Neuronal stem cell (in vitro differentiated cells): ENCODE data around the gene LRRC32.

Experiments used
- DNase-seq: peaks from one replicate; pipeline ENCODE4 v3.0.0-alpha.2; 2013; ENCODE audit warnings: low spot score
- H2AFZ ChIP-seq: one replicate; pipeline ENCODE4 v1.6.1; 2013; ENCODE audit warnings: mild to moderate bottlenecking, low read length, inconsistent platforms
- H2AK5ac ChIP-seq: 2 replicates; pipeline ENCODE4 v1.6.1; 2013; ENCODE audit warnings: low read depth, mild to moderate bottlenecking, inconsistent platforms, low read length, moderate library complexity, mixed read lengths
- H2BK120ac ChIP-seq: 2 replicates; pipeline ENCODE4 v1.6.1; 2013; ENCODE audit warnings: low read depth, mild to moderate bottlenecking, inconsistent platforms, low read length, moderate library complexity, mixed read lengths
- H2BK12ac ChIP-seq: one replicate; pipeline ENCODE4 v1.6.1; 2013; ENCODE audit warnings: low read length, inconsistent platforms
- H2BK15ac ChIP-seq: 2 replicates; pipeline ENCODE4 v1.6.1; 2013; ENCODE audit warnings: mild to moderate bottlenecking, low read length, inconsistent platforms, mixed read lengths
- H2BK5ac ChIP-seq: one replicate; pipeline ENCODE4 v1.6.1; 2013; ENCODE audit warnings: inconsistent platforms, mild to moderate bottlenecking, low read length, moderate library complexity
- H3K14ac ChIP-seq: one replicate; pipeline ENCODE4 v1.6.1; 2013; ENCODE audit warnings: low read length, inconsistent platforms
- H3K18ac ChIP-seq: 2 replicates; pipeline ENCODE4 v1.6.1; 2013; ENCODE audit warnings: low read length, inconsistent platforms
- H3K23ac ChIP-seq: 2 replicates; pipeline ENCODE4 v1.6.1; 2013; ENCODE audit warnings: low read depth, mild to moderate bottlenecking, mixed read lengths, low read length, inconsistent platforms; ENCODE audit not compliant: poor library complexity
- H3K27ac ChIP-seq: replicated peaks from 3 replicates; pipeline ENCODE4 v1.5.1; 2013; ENCODE audit warnings: low read length, inconsistent platforms
- H3K27me3 ChIP-seq, 3 experiments: 2 replicates each; pipeline ENCODE4 v1.6.1; 2013; ENCODE audit warnings: low read length in 3 of 3, mild to moderate bottlenecking in 2 of 3, inconsistent platforms in 1 of 3, low read depth in 1 of 3, mixed read lengths in 1 of 3, moderate library complexity in 1 of 3; ENCODE audit not compliant: control insufficient read depth in 3 of 3, insufficient read depth in 3 of 3
- H3K36me3 ChIP-seq, 2 donors: replicated peaks in 1 of 2; 2 replicates each; pipeline ENCODE4 v1.6.1; 2013; ENCODE audit warnings: low read length in 2 of 2; ENCODE audit not compliant: control insufficient read depth in 2 of 2, insufficient read depth in 2 of 2
- H3K4ac ChIP-seq: 2 replicates; pipeline ENCODE4 v1.6.1; 2013; ENCODE audit warnings: inconsistent platforms, mild to moderate bottlenecking, low read length, moderate library complexity
- H3K4me1 ChIP-seq, 2 donors: 1 replicate in 1 of 2; 2 replicates in 1 of 2; pipeline ENCODE4 v1.6.1; 2013; ENCODE audit warnings: low read length in 2 of 2, low read depth in 1 of 2; ENCODE audit not compliant: control insufficient read depth in 2 of 2, insufficient read depth in 1 of 2
- H3K4me2 ChIP-seq: one replicate; pipeline ENCODE4 v1.6.1; 2013; ENCODE audit warnings: mild to moderate bottlenecking, low read length, inconsistent platforms; ENCODE audit not compliant: insufficient read depth, poor library complexity, severe bottlenecking
- H3K4me3 ChIP-seq, 2 donors: 2 replicates each; pipeline ENCODE4 v1.5.1; 2013; ENCODE audit warnings: low read length in 2 of 2, mild to moderate bottlenecking in 2 of 2, inconsistent platforms in 1 of 2, moderate library complexity in 1 of 2
- H3K79me1 ChIP-seq: one replicate; pipeline ENCODE4 v1.6.1; 2013; ENCODE audit warnings: low read depth, mild to moderate bottlenecking, inconsistent platforms, low read length, moderate library complexity
- H3K9ac ChIP-seq: one replicate; pipeline ENCODE4 v1.6.1; 2013; ENCODE audit warnings: mild to moderate bottlenecking, low read depth, low read length, inconsistent platforms; ENCODE audit not compliant: poor library complexity
- H3K9me3 ChIP-seq, 2 donors: replicated peaks in 1 of 2; 2 replicates each; pipeline versions ENCODE3 to v1.6.1; 2013; ENCODE audit warnings: low read length in 2 of 2, mild to moderate bottlenecking in 2 of 2, inconsistent platforms in 1 of 2, low read depth in 1 of 2, mixed read lengths in 1 of 2, moderate library complexity in 1 of 2; ENCODE audit not compliant: control insufficient read depth in 2 of 2, insufficient read depth in 1 of 2
- H4K8ac ChIP-seq: one replicate; pipeline ENCODE4 v1.6.1; 2013; ENCODE audit warnings: low read depth, mild to moderate bottlenecking, inconsistent platforms, low read length, moderate library complexity
- H4K91ac ChIP-seq: one replicate; pipeline ENCODE4 v1.6.1; 2013; ENCODE audit warnings: low read length, low read depth, mild to moderate bottlenecking, inconsistent platforms; ENCODE audit not compliant: poor library complexity
- WGBS, 2 donors: extraction: QIAGEN DNeasy Blood & Tissue Kit; methylation state at CpG; one replicate each; pipeline ENCODE4 v1.1.7; 2013; ENCODE audit warnings: missing lambda C conversion rate in 2 of 2, mixed read lengths in 1 of 2; ENCODE audit not compliant: insufficient read length in 2 of 2, insufficient replicate concordance in 1 of 2; ENCODE audit errors: extremely low coverage in 2 of 2; 5-methylcytosine and 5-hydroxymethylcytosine counted together

The LRRC32 gene

DNA sequence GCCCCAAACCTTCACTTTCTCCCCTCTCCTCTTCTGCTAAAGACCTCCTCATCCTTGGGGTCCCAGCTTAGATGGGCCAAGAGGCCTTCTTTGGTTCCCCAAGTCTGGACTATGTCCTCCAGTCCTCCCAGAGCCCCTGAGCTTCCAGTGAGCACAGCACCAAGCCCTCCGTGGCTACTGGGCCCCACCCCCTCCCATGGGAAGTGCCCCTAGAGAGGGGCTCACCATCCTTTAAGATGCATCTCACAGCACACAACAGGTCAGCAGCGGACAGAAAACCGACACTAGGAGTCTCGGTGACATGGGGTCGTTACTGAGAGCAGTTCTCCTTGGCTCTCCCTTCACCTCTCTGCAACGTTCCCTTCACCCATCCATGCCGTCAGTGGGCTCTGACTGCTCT, 2.7 kb downstream of the LRRC32 start:
- Histone ChIP-seq H2AK5ac (peak overlapping the region; percentile 25), H4K8ac (no peak overlapping the region), H3K14ac (no peak overlapping the region), H3K23ac (no peak overlapping the region), H3K4me1 (peaks cover 3 to 13% of the 10 kb centered on the region in 2 donors), H2BK120ac (no peak overlapping the region), H3K18ac (peak overlapping the region; percentile 49), H2BK15ac (no peak overlapping the region), H3K9me3 (no peaks in the 10 kb centered on the region), H2AFZ (no peak overlapping the region), H3K9ac (peak overlapping the region; percentile 9), H3K27ac (no peak overlapping the region), H3K4me3 (no peak overlapping the region), H4K91ac (no peak overlapping the region), H2BK5ac (no peak overlapping the region), H2BK12ac (no peak overlapping the region), H3K27me3 (peaks cover 0 to 88% (median 4%) of the 10 kb centered on the region in 3 experiments), H3K79me1 (no peaks in the 10 kb centered on the region), H3K4me2 (no peak overlapping the region), H3K36me3 (no peaks in the 10 kb centered on the region), H3K4ac (peak overlapping the region; percentile 53)
- WGBS, 2 donors, result no CpG with 5 or more reads among the region's 7 CpGs
- no peak for DNase-seq

DNA sequence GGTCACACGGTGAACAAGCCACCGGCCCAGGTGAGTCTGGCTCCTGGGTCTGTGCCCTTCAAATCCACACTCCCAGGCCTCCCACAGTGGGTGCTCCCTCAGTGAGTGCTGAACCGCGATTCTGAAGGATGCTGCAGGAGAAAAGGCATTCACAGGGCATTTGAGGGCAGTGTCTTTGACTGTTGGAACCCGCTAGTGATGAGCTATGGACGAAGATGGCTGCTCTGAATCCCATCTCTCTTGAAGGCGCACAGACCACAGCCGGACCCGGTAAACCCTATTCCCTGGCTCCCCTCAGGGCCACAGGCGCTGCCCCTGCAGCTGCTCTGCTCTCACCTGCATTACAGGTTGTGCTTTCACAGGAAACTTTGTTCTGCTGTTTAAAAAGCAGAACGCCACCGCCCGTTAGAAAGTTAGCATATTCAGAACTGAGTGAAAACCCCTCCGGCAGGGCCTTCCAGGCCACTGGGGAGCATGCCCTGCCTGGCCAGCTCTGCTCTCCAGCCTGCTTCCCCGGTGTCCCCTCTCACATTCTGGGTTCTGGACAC, 3.2 kb downstream of the LRRC32 start:
- Histone ChIP-seq H2BK120ac (no peak overlapping the region), H3K23ac (peak overlapping the region; percentile 26), H3K4me1 (peaks cover 3 to 13% of the 10 kb centered on the region in 2 donors), H2AK5ac (peak overlapping the region; percentile 10), H3K4me2 (no peak overlapping the region), H3K14ac (no peak overlapping the region), H3K27me3 (peaks cover 0 to 83% (median 4%) of the 10 kb centered on the region in 3 experiments), H3K18ac (no peak overlapping the region), H4K8ac (no peak overlapping the region), H2BK5ac (no peak overlapping the region), H3K9me3 (no peaks in the 10 kb centered on the region), H3K9ac (no peak overlapping the region), H3K4ac (no peak overlapping the region), H2BK15ac (no peak overlapping the region), H3K79me1 (no peaks in the 10 kb centered on the region), H2BK12ac (no peak overlapping the region), H3K4me3 (no peak overlapping the region), H2AFZ (no peak overlapping the region), H4K91ac (no peak overlapping the region), H3K27ac (no peak overlapping the region), H3K36me3 (no peaks in the 10 kb centered on the region)
- DNase-seq, result no peak
- WGBS, 2 donors, result no CpG with 5 or more reads among the region's 15 CpGs

DNA sequence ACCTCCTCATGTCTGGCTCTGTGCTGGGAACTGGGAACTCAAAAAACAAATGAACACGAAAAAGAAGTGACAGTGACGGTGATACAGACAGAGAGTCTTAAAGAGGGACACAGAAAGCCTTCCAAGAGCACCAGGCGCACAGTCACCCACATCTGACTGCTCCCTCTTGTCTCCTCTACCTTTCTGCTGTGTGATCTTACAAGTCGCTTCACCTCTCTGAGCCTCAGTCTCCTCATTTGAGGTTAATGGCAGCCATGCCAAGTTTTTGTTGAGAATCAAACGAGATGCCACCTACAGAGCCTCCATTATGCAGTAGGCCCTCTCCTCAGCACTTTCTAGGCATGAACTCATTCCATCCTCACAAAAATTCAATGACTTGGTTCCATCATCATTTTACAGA, 3.7 kb downstream of the LRRC32 start:
- Histone ChIP-seq H3K27me3 (peaks cover 0 to 78% (median 4%) of the 10 kb centered on the region in 3 experiments), H3K4me1 (peaks cover 3 to 13% of the 10 kb centered on the region in 2 donors)
- DNase-seq, result no peak

GRCh38 chr11:76666408-76666807, 4.1 kb downstream of the LRRC32 start:
- DNase-seq, result no peak
- peak overlapping the region; percentile 2 for H2BK15ac ChIP-seq
- H2AK5ac ChIP-seq, result peak overlapping the region; percentile 88
- peak overlapping the region; percentile 73 for H3K18ac ChIP-seq
- no peak overlapping the region for H2BK120ac ChIP-seq
- no CpG with 5 or more reads among the region's 7 CpGs for WGBS, 2 donors
- no peak overlapping the region for H4K8ac ChIP-seq
- H3K9me3 ChIP-seq, result no peaks in the 10 kb centered on the region
- H3K27ac ChIP-seq, result no peak overlapping the region
- no peak overlapping the region for H2BK12ac ChIP-seq
- H3K36me3 ChIP-seq, result no peaks in the 10 kb centered on the region
- no peak overlapping the region for H3K23ac ChIP-seq
- peaks cover 0 to 74% (median 4%) of the 10 kb centered on the region in 3 experiments for H3K27me3 ChIP-seq
- no peaks in the 10 kb centered on the region for H3K79me1 ChIP-seq
- H3K4me1 ChIP-seq, result peaks cover 3 to 13% of the 10 kb centered on the region in 2 donors
- H2AFZ ChIP-seq, result peak overlapping the region; percentile 83
- H4K91ac ChIP-seq, result no peak overlapping the region
- no peak overlapping the region for H3K14ac ChIP-seq
- no peak overlapping the region for H3K9ac ChIP-seq
- H2BK5ac ChIP-seq, result peak overlapping the region; percentile 47
- no peak overlapping the region for H3K4me2 ChIP-seq
- no peak overlapping the region for H3K4ac ChIP-seq
- no peak overlapping the region for H3K4me3 ChIP-seq

More for the DNA sequence above, 3.7 kb downstream of the LRRC32 start:
- no peaks in the 10 kb centered on the region for H3K36me3 ChIP-seq
- H2BK15ac ChIP-seq, result no peak overlapping the region
- no peak overlapping the region for H2BK120ac ChIP-seq
- H2BK12ac ChIP-seq, result no peak overlapping the region
- H3K9ac ChIP-seq, result no peak overlapping the region
- no peak overlapping the region for H4K8ac ChIP-seq
- no peak overlapping the region for H3K18ac ChIP-seq
- no peak overlapping the region for H4K91ac ChIP-seq
- H3K27ac ChIP-seq, result no peak overlapping the region
- H3K9me3 ChIP-seq, result no peaks in the 10 kb centered on the region
- no peak overlapping the region for H3K14ac ChIP-seq
- H3K4ac ChIP-seq, result no peak overlapping the region
- no peak overlapping the region for H3K4me3 ChIP-seq
- WGBS, 2 donors, result no CpG with 5 or more reads among the region's 5 CpGs
- H3K4me2 ChIP-seq, result no peak overlapping the region
- H2BK5ac ChIP-seq, result no peak overlapping the region
- no peak overlapping the region for H3K23ac ChIP-seq
- H2AFZ ChIP-seq, result peak overlapping the region; percentile 83
- H3K79me1 ChIP-seq, result no peaks in the 10 kb centered on the region
- H2AK5ac ChIP-seq, result no peak overlapping the region
